IPS-NIHi7 (cell line): ENCODE data around the gene PRSS33.

ENCODE experiments used
- DNase-seq: peaks from one replicate; pipeline ENCODE4 v3.0.0; 2012; ENCODE audit warnings: mixed read lengths; ENCODE audit errors: extremely low spot score

The PRSS33 gene

GRCh38 chr16:2777231-2777902 is 10.0 kb downstream of the PRSS33 start, which contains the start of gene ELOB:
ELOB (minus strand) TSS chr16:2777280; CDS start chr16:2777239, 41 bp downstream.
- peak; percentile 96 for DNase-seq

- DNase-seq: no peak
Observed at GRCh38 chr16:2776500-2777139, 10.7 kb downstream of the PRSS33 start.

DNA sequence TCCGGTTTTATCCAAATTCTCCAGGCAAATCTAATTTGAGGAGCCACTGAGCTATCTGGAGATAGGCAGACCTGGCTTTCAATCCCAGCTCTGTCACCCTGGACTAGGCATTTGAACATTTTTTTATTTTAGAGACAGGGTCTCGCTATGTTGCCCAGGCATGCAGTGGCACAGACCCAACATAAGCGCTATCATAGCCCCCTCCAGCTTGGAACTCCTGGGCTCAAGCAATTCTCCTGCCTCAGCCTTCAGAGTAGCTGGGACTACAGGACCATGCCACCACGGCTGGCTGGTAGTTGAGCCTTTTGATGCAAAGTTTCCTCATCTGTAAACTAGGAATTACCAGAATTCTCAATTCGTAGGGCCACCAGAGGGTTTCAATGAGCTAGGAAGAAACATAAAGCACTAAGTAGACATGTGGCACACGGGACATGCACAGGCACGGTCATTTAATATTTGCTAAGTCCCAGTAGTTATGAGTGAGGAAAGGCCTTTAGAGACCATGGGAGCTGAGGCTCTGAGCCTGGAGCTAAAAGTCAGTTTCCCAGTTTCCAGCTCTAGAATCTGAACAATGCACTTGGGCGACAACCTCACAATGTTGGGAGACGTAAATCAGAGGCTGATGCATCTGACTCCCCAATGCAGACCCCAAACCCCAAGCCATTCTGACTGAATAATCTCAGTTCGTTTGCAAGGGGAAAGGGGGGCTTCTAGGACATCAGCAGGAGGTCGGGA is 11.4 kb downstream of the PRSS33 start:
- DNase-seq: no peak

- no peak for DNase-seq
Observed at GRCh38 chr16:2775131-2775716, 12.1 kb downstream of the PRSS33 start.

GRCh38 chr16:2774161-2774891 is 13.0 kb downstream of the PRSS33 start:
- no peak for DNase-seq

- DNase-seq: no peak
Observed at GRCh38 chr16:2773188-2773968, 14.0 kb downstream of the PRSS33 start.

- no peak for DNase-seq
Observed at GRCh38 chr16:2771496-2772402, 15.6 kb downstream of the PRSS33 start.

DNA sequence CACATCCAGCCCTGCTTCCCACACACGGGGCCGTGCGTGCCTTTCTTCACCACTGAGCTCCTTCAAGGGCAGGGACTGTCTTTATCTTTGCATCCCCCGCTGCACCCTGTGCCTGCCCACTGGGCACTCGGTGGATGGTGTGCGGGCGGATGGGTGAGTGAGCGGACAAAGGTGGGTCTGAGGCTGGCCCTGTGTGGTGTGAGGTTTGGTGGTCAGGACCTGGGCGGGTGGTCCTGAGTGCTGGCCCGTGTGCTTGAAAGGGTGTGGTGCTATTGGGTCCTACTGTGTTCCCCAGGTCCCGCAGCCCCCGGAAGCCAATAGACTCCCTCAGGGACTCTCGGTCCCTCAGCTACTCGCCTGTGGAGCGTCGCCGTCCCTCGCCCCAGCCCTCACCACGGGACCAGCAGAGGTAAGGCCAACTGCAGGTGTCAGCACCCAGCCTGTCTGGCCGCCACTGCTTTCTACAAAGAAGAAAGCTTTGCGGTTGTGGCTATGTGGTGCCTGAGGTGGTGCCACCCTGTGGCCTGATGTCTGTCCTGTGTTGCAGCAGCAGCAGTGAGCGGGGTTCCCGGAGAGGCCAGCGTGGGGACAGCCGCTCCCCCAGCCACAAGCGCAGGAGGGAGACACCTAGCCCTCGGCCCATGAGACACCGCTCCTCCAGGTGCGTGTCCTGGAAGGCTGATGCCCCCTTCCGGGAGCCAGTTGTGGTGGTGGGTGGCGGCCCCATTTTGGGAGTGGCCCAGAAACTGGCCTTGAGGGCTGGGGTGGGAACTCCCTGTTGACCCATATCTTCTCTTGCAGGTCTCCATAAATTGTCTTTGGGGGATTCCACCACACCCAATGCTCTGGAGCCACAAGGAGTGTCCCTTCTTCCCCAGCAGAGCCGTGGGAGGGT is 17.1 kb downstream of the PRSS33 start:
- DNase-seq: no peak

GRCh38 chr16:2769675-2770056 is 17.7 kb downstream of the PRSS33 start:
- no peak for DNase-seq

GRCh38 chr16:2769100-2769529 is 18.2 kb downstream of the PRSS33 start:
- DNase-seq: no peak

DNA sequence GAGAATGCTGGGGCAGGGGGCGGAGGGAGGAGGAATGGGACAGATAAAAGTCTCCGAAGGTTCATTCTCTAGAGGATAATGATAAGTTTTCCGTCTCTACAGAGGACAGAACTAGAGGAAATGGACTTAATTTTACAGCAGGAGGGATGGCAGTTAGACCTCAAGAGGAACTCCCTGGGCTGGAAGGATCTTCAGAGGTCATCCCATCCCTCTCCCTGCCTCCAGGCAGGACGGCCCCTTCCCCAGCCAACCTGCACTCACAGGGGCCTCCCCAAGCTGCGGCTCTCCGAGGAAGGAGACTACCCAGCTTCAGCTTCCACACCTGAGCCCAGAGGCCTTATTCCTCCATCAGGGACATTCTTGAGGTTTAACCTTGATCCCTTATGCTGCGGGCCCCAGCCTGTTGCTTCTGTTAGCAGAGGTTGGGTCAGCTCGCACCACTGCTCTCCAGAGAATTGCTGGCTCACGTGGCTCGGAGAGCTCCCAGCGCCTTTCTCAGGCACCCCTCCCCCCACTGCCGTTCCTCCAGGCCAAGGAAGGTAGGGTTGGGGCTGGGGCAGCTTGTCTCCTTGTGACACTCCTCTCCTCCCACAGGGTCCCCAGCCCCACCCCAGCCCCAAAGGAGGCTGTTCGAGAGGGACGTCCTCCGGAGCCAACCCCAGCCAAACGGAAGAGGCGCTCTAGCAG is 18.8 kb downstream of the PRSS33 start:
- no peak for DNase-seq

GRCh38 chr16:2767891-2768290 is 19.5 kb downstream of the PRSS33 start:
- DNase-seq: no peak

DNA sequence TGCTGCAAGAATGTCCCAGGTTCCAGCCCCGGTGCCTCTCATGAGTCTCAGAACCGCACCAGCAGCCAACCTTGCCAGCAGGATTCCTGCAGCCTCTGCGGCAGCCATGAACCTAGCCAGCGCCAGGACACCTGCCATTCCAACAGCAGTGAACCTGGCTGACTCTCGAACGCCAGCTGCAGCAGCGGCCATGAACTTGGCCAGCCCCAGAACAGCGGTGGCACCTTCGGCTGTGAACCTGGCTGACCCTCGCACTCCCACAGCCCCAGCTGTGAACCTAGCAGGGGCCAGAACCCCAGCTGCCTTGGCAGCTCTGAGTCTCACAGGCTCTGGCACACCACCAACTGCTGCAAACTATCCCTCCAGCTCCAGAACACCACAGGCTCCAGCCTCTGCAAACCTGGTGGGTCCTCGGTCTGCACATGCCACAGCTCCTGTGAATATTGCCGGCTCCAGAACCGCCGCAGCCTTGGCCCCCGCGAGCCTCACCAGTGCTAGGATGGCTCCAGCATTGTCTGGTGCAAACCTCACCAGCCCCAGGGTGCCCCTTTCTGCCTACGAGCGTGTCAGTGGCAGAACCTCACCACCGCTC is 20.1 kb downstream of the PRSS33 start:
- DNase-seq: no peak

- no peak for DNase-seq
Observed at GRCh38 chr16:2766430-2767139, 20.8 kb downstream of the PRSS33 start.

GRCh38 chr16:2765462-2766404 is 21.6 kb downstream of the PRSS33 start:
- DNase-seq: no peak

- DNase-seq: no peak
Observed at GRCh38 chr16:2764718-2765117, 22.6 kb downstream of the PRSS33 start.
